HCT116 (cell line): ENCODE measurements around the gene TXNDC16. TPM values are rescaled to one million over a fixed set of nuclear protein-coding genes. Genes with fewer than 3 reads are reported as not detected.

ENCODE experiments used
- ATAC-seq: fragments of 200-7000 bp; cut with Tn5 transposase; 2 replicates; pipeline ENCODE4 v1.9.1; 2020; ENCODE audit warnings: mild to moderate bottlenecking, moderate library complexity
- BruUV-seq: library from RNA; stranded (reverse); fragments of 400-500 nt; replicated peaks from 2 replicates; lab custom pipeline; 2021; lab: Mats Ljungman, UMichigan
- CTCF ChIA-PET: fragments of 300-600 bp; sonication (Branson Sonifier 250); formaldehyde crosslinking; loops from one replicate; lab custom pipeline; 2021; ENCODE audit warnings: antibody characterized with exemption; lab: Charles Lee
- POLR2A ChIA-PET: fragments of 300-600, 350-600 bp; sonication (Branson Sonifier 250); formaldehyde crosslinking; loops from one replicate; lab custom pipeline; 2021; ENCODE audit warnings: antibody characterized with exemption; lab: Charles Lee
- RAD21 ChIA-PET, 2 experiments: fragments of 300-600 bp; sonication (Branson Sonifier 250); formaldehyde crosslinking; loops; one replicate each; lab custom pipeline; 2023; ENCODE audit warnings: low total read pairs in 2 of 2; ENCODE audit not compliant: uncharacterized antibody in 2 of 2, unreplicated experiment in 2 of 2, low non-redundant PET in 1 of 2; lab: Charles Lee
- DNase-seq: peaks from one replicate; pipeline ENCODE4 v3.0.0-alpha.2; 2010; ENCODE audit warnings: low read depth, low spot score
- H2AFZ ChIP-seq: fragments of 200-600 bp; shearing (Covaris generic), sonication (generic); 2 replicates; pipeline ENCODE4 v1.6.1; 2017; ENCODE audit warnings: low read depth, mixed run types, mixed read lengths, antibody characterized with exemption, low read length; ENCODE audit not compliant: poor library complexity, severe bottlenecking
- H3K27ac ChIP-seq: 2 replicates; pipeline ENCODE4 v1.5.1; 2012; ENCODE audit warnings: low read depth, low read length
- H3K27me3 ChIP-seq: fragments of 200-600 bp; sonication (generic); 2 replicates; pipeline ENCODE4 v1.6.1; 2016; ENCODE audit warnings: mixed run types, low read length, mixed read lengths; ENCODE audit not compliant: insufficient read depth
- H3K36me3 ChIP-seq, 2 experiments: fragments of 200-500 bp in 1 of 2; fragments of 200-600 bp in 1 of 2; sonication (Bioruptor generic) in 1 of 2; sonication (generic) in 1 of 2; 2 replicates each; pipeline versions ENCODE4 v1.5.1 to v1.6.1; 2014 to 2016; ENCODE audit warnings: low read length in 2 of 2, inconsistent platforms in 1 of 2, mixed read lengths in 1 of 2, mixed run types in 1 of 2; ENCODE audit not compliant: insufficient read depth in 2 of 2, control insufficient read depth in 1 of 2
- H3K4me1 ChIP-seq, 2 experiments: fragments of 200-600 bp in 1 of 2; sonication (generic) in 1 of 2; 2 replicates each; pipeline versions ENCODE4 v1.5.1 to v1.6.1; 2012 to 2017; ENCODE audit warnings: low read length in 2 of 2, inconsistent platforms in 1 of 2, mild to moderate bottlenecking in 1 of 2, mixed read lengths in 1 of 2, mixed run types in 1 of 2, moderate library complexity in 1 of 2; ENCODE audit not compliant: insufficient read depth in 2 of 2, control insufficient read depth in 1 of 2
- H3K4me2 ChIP-seq: fragments of 200-600 bp; sonication (generic); 2 replicates; pipeline ENCODE4 v1.6.1; 2017; ENCODE audit warnings: mixed run types, low read length, mixed read lengths
- H3K4me3 ChIP-seq, 2 experiments: fragments of 200-600 bp in 1 of 2; sonication (generic) in 1 of 2; replicated peaks in 1 of 2; 2 replicates each; pipeline ENCODE4 v1.5.1; 2011 to 2016; ENCODE audit warnings: low read length in 2 of 2, control low read depth in 1 of 2, low read depth in 1 of 2, mild to moderate bottlenecking in 1 of 2, mixed read lengths in 1 of 2, mixed run types in 1 of 2
- H3K79me2 ChIP-seq: fragments of 200-600 bp; sonication (generic); 2 replicates; pipeline ENCODE4 v1.6.1; 2017; ENCODE audit warnings: mild to moderate bottlenecking, mixed run types, low read length, moderate library complexity, mixed read lengths; ENCODE audit not compliant: insufficient read depth
- H3K9ac ChIP-seq: fragments of 200-600 bp; sonication (generic); 2 replicates; pipeline ENCODE4 v1.6.1; 2016; ENCODE audit warnings: low read length, mixed read lengths
- H3K9me2 ChIP-seq: fragments of 200-600 bp; sonication (generic), shearing (Covaris generic); 2 replicates; pipeline ENCODE4 v1.6.1; 2017; ENCODE audit warnings: mixed run types, mild to moderate bottlenecking, moderate library complexity; ENCODE audit not compliant: insufficient read depth
- H3K9me3 ChIP-seq, 2 experiments: fragments of 200-500 bp in 1 of 2; fragments of 200-600 bp in 1 of 2; sonication (Bioruptor generic) in 1 of 2; sonication (generic) in 1 of 2; 2 replicates each; pipeline ENCODE4 v1.6.1; 2014 to 2017; ENCODE audit warnings: low read length in 2 of 2, mixed read lengths in 2 of 2, inconsistent platforms in 1 of 2, low read depth in 1 of 2, mild to moderate bottlenecking in 1 of 2, mixed run types in 1 of 2, moderate library complexity in 1 of 2; ENCODE audit not compliant: control insufficient read depth in 1 of 2, insufficient read depth in 1 of 2
- H4K20me1 ChIP-seq: fragments of 200-600 bp; sonication (generic), shearing (Covaris generic); 2 replicates; pipeline ENCODE4 v1.6.1; 2017; ENCODE audit warnings: mixed run types, mild to moderate bottlenecking, moderate library complexity; ENCODE audit not compliant: insufficient read depth
- ATF3 ChIP-seq: IDR thresholded peaks from 2 replicates; pipeline ENCODE4 v1.6.1; 2012
- CBX3 ChIP-seq: IDR thresholded peaks from 2 replicates; pipeline ENCODE4 v1.6.1; 2012; ENCODE audit warnings: low read depth
- CEBPB ChIP-seq: IDR thresholded peaks from 2 replicates; pipeline ENCODE4 v1.6.1; 2012; ENCODE audit warnings: low read depth
- CTCF ChIP-seq, 3 experiments: fragments of 200-600 bp in 1 of 3; sonication (generic) in 1 of 3; IDR thresholded peaks in 2 of 3; conservative IDR thresholded peaks in 1 of 3; 2 replicates each; pipeline ENCODE4 v1.5.1; 2012 to 2017; ENCODE audit warnings: low read depth in 2 of 3, low read length in 2 of 3, antibody characterized with exemption in 1 of 3, borderline replicate concordance in 1 of 3, control low read depth in 1 of 3, mild to moderate bottlenecking in 1 of 3, mixed read lengths in 1 of 3, mixed run types in 1 of 3, moderate library complexity in 1 of 3; ENCODE audit not compliant: insufficient read depth in 1 of 3
- ELF1 ChIP-seq: IDR thresholded peaks from 2 replicates; pipeline ENCODE4 v1.6.1; 2012; ENCODE audit warnings: low read depth, borderline replicate concordance
- EZH2 ChIP-seq: fragments of 200-600 bp; sonication (generic); IDR thresholded peaks from 2 replicates; pipeline ENCODE4 v1.6.1; 2017; ENCODE audit warnings: antibody characterized with exemption, mixed run types
- EZH2phosphoT487 ChIP-seq: fragments of 200-600 bp; IDR thresholded peaks from 2 replicates; pipeline ENCODE4 v1.6.1; 2018; ENCODE audit warnings: antibody characterized with exemption, borderline replicate concordance
- FOSL1 ChIP-seq: IDR thresholded peaks from 2 replicates; pipeline ENCODE4 v1.6.1; 2012; ENCODE audit warnings: low read depth
- JUND ChIP-seq: IDR thresholded peaks from 2 replicates; pipeline ENCODE4 v1.6.1; 2012
- MAX ChIP-seq: IDR thresholded peaks from 2 replicates; pipeline ENCODE4 v1.6.1; 2012
- SIN3A ChIP-seq: IDR thresholded peaks from 2 replicates; pipeline ENCODE4 v1.6.1; 2012; ENCODE audit warnings: low read depth
- SP1 ChIP-seq: IDR thresholded peaks from 2 replicates; pipeline ENCODE4 v1.6.1; 2012; ENCODE audit warnings: low read depth
- SRF ChIP-seq: IDR thresholded peaks from 2 replicates; pipeline ENCODE4 v1.6.1; 2012; ENCODE audit warnings: low read depth
- TCF7L2 ChIP-seq: IDR thresholded peaks from 2 replicates; pipeline ENCODE4 v1.7.0; 2011; ENCODE audit warnings: borderline replicate concordance, inconsistent platforms; ENCODE audit not compliant: insufficient read depth, insufficient read length; ENCODE audit errors: extremely low read depth
- ZBTB33 ChIP-seq: IDR thresholded peaks from 2 replicates; pipeline ENCODE4 v1.6.1; 2011; ENCODE audit warnings: mild to moderate bottlenecking, low read length, moderate library complexity; ENCODE audit not compliant: insufficient replicate concordance; ENCODE audit errors: extremely low read depth
- ZFX ChIP-seq: fragments of 450-650 bp; IDR thresholded peaks from 2 replicates; pipeline ENCODE4 v1.6.1; 2017
- ZNF274 ChIP-seq: fragments of 200-500 bp; sonication (Bioruptor generic); IDR thresholded peaks from 2 replicates; pipeline ENCODE4 v1.6.1; 2014; ENCODE audit warnings: mild to moderate bottlenecking, low read depth, low read length, inconsistent platforms
- intact Hi-C: fragments of 100-400 bp; cut with micrococcal nuclease; formaldehyde crosslinking; loops from 2 replicates; pipeline ENCODE4 v1.10.0; 2022
- total RNA-seq: library from RNA; stranded (reverse); gene quantifications from one replicate; pipeline ENCODE4 v1.2.1, GENCODE V29; 2021; ENCODE audit not compliant: unreplicated experiment

Gene TXNDC16
- total RNA-seq, 1 experiment from 2014 or later, result 2.7 TPM

GRCh38 chr14:52463375-52463774 is 88.9 kb downstream of the TXNDC16 start:
- BruUV-seq, result no TSS peak
- ATAC-seq, result no peak
- RAD21 ChIA-PET, result no interaction called here

More at GRCh38 chr14:52463375-52463774, 88.9 kb downstream of the TXNDC16 start:
- H3K27me3 ChIP-seq, result no peaks in the 10 kb centered on the region
- no peak overlapping the region for H3K4me3 ChIP-seq
- CTCF ChIA-PET, result no interaction called here
- DNase-seq, result no peak
- no peak overlapping the region for H3K4me2 ChIP-seq
- H3K9me2 ChIP-seq, result no peaks in the 10 kb centered on the region
- no peak overlapping the region for H3K9ac ChIP-seq
- H4K20me1 ChIP-seq, result no peaks in the 10 kb centered on the region
- H3K36me3 ChIP-seq, result no peaks in the 10 kb centered on the region
- POLR2A ChIA-PET, result no interaction called here
- H3K9me3 ChIP-seq, result no peaks in the 10 kb centered on the region
- no peaks in the 10 kb centered on the region for H3K4me1 ChIP-seq
- H3K79me2 ChIP-seq, result no peaks in the 10 kb centered on the region
- H2AFZ ChIP-seq, result no peak overlapping the region
- intact Hi-C loops, result no loop called here
- no peak for TF ChIP-seq EZH2phosphoT487
- no peak for TF ChIP-seq JUND
- no peak for TF ChIP-seq SP1
- no peak for TF ChIP-seq FOSL1
- no peak for TF ChIP-seq CTCF (IDR thresholded peaks at IDR 0.05 in 2 of 3, conservative IDR thresholded peaks at IDR 0.05 in 1 of 3; ENCODE audit: borderline replicate concordance in 1 of 3, insufficient read depth in 1 of 3, low read depth in 2 of 3, low read length in 2 of 3)
- TF ChIP-seq ZNF274, result no peak
- TF ChIP-seq SIN3A, result no peak
- TF ChIP-seq EZH2, result no peak
- no peak for TF ChIP-seq ATF3
- TF ChIP-seq SRF, result no peak
- TF ChIP-seq ZBTB33, result no peak
- no peak for TF ChIP-seq ZFX
- TF ChIP-seq TCF7L2, result no peak
- TF ChIP-seq MAX, result no peak
- TF ChIP-seq CEBPB, result no peak
- no peak for TF ChIP-seq ELF1
- no peak for TF ChIP-seq CBX3
- no peak overlapping the region for H3K27ac ChIP-seq
